ENCODE data around the gene IGSF21. TPM values are rescaled to one million over a fixed set of nuclear protein-coding genes. Genes with fewer than 3 reads are reported as not detected.

IGSF21 gene
- total RNA-seq, 4 donors from 2014 or later = 0.31 to 3.5 (median 1.7) TPM

- H3K36me3 ChIP-seq = no peaks in the 10 kb centered on the region
- no peaks in the 10 kb centered on the region for H3K9me3 ChIP-seq
- no peaks in the 10 kb centered on the region for H3K4me1 ChIP-seq
- peaks cover 65% of the 10 kb centered on the region for H3K27me3 ChIP-seq
- no peak overlapping the region for H3K27ac ChIP-seq
- WGBS, 2 donors (ENCODE audit: low coverage in 1 of 2) = 88 to 92% methylated on average over 3 of the region's 3 CpGs
- TF ChIP-seq EP300 (IDR thresholded peaks at IDR 0.05) = no peak
- no peak for TF ChIP-seq POLR2A (IDR thresholded peaks at IDR 0.05)
- TF ChIP-seq POLR2AphosphoS5 (IDR thresholded peaks at IDR 0.05) = no peak
- TF ChIP-seq CTCF (IDR thresholded peaks at IDR 0.05) = no peak
- ATAC-seq = no peak
- no peak overlapping the region for H3K4me3 ChIP-seq
Observed at GRCh38 chr1:18305182-18305795, 197.7 kb downstream of the IGSF21 start.

GRCh38 chr1:18307329-18307898 is 199.8 kb downstream of the IGSF21 start:
- peaks cover 61% of the 10 kb centered on the region for H3K27me3 ChIP-seq
- H3K4me3 ChIP-seq = no peak overlapping the region
- no peak overlapping the region for H3K27ac ChIP-seq
- no peak for ATAC-seq
- H3K9me3 ChIP-seq = no peaks in the 10 kb centered on the region
- TF ChIP-seq CTCF (IDR thresholded peaks at IDR 0.05) = no peak
- TF ChIP-seq POLR2A (IDR thresholded peaks at IDR 0.05) = no peak
- TF ChIP-seq EP300 (IDR thresholded peaks at IDR 0.05) = no peak
- no peak for TF ChIP-seq POLR2AphosphoS5 (IDR thresholded peaks at IDR 0.05)
- H3K4me1 ChIP-seq = no peaks in the 10 kb centered on the region
- H3K36me3 ChIP-seq = no peaks in the 10 kb centered on the region
- 51 to 63% methylated on average over 3 to 10 of the region's 13 CpGs for WGBS, 2 donors (ENCODE audit: low coverage in 1 of 2)

DNA sequence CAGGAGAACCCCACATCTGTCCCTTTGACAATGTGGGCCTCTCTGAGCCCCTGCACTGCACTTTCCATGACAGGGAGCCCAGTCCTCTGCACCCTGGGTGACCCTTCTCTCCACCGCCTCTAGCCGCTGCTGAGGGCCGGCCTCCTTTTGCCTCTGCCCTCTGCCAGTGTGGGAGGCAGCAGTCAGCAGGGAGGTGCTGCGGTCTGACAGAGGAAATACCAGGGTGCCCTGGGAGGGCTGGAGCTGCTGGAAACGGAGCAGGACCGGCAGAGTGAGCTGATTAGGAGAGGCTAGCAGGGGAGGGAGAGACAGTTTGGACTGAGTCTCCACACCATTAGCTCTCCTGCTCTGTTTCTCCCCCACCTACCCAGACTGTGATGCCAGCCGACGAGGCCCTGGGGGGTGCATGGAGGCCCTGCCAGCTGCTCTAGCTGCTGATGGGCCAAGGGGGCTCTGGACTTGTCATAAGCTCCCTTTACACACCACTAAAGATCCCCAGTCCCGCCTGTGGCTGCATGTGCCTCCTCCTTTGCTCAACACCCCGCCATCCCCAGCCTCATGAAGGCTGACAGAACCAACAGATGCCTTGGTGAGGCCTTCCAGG is 202.1 kb downstream of the IGSF21 start:
- H3K27me3 ChIP-seq = peaks cover 61% of the 10 kb centered on the region
- ATAC-seq = no peak
- no peaks in the 10 kb centered on the region for H3K4me1 ChIP-seq
- WGBS, 2 donors (ENCODE audit: low coverage in 1 of 2) = 28 to 60% methylated on average over 2 of the region's 10 CpGs
- H3K9me3 ChIP-seq = no peaks in the 10 kb centered on the region
- TF ChIP-seq POLR2AphosphoS5 (IDR thresholded peaks at IDR 0.05) = no peak
- no peak for TF ChIP-seq POLR2A (IDR thresholded peaks at IDR 0.05)
- TF ChIP-seq CTCF (IDR thresholded peaks at IDR 0.05) = no peak
- no peak for TF ChIP-seq EP300 (IDR thresholded peaks at IDR 0.05)
- H3K36me3 ChIP-seq = no peaks in the 10 kb centered on the region
- H3K27ac ChIP-seq = no peak overlapping the region
- no peak overlapping the region for H3K4me3 ChIP-seq

DNA sequence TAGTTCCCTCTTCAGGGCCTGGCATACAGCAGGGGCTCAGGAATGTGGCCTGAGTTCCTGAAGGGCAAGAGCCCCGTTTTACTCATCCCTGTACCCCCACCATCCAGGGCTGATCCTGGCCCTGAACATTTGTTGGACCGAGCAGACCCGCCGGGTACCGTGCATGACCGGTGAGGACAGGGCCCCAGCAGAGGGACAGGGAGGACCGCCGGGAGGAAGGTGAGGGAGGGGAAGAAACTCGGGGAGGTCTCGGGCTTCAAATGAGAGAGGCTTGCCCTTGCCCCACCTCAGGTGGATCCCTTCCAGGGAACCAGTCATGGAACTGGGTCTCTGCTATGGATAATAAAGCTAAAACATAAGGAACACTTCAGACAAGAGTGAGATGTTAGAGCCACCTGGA is 205.4 kb downstream of the IGSF21 start:
- ATAC-seq = no peak
- H3K4me1 ChIP-seq = no peaks in the 10 kb centered on the region
- WGBS, 2 donors (ENCODE audit: low coverage in 1 of 2) = 11% methylated on average over 1 of the region's 10 CpGs; no CpG with 5 or more reads in 1 of the 2 donors
- no peak for TF ChIP-seq POLR2AphosphoS5 (IDR thresholded peaks at IDR 0.05)
- TF ChIP-seq CTCF (IDR thresholded peaks at IDR 0.05) = no peak
- TF ChIP-seq POLR2A (IDR thresholded peaks at IDR 0.05) = no peak
- no peak for TF ChIP-seq EP300 (IDR thresholded peaks at IDR 0.05)
- no peaks in the 10 kb centered on the region for H3K36me3 ChIP-seq
- H3K27ac ChIP-seq = no peak overlapping the region
- peaks cover 55% of the 10 kb centered on the region for H3K27me3 ChIP-seq
- no peak overlapping the region for H3K4me3 ChIP-seq
- no peaks in the 10 kb centered on the region for H3K9me3 ChIP-seq

- Histone ChIP-seq H3K9me3 (no peaks in the 10 kb centered on the region), H3K4me1 (no peaks in the 10 kb centered on the region), H3K27me3 (peaks cover 53% of the 10 kb centered on the region), H3K4me3 (no peak overlapping the region), H3K27ac (no peak overlapping the region), H3K36me3 (no peaks in the 10 kb centered on the region)
- TF ChIP-seq EP300 (IDR thresholded peaks at IDR 0.05) = no peak
- TF ChIP-seq POLR2AphosphoS5 (IDR thresholded peaks at IDR 0.05) = no peak
- TF ChIP-seq CTCF (IDR thresholded peaks at IDR 0.05) = no peak
- no peak for TF ChIP-seq POLR2A (IDR thresholded peaks at IDR 0.05)
- 94 to 100% methylated on average over 1 to 2 of the region's 2 CpGs for WGBS, 2 donors (ENCODE audit: low coverage in 1 of 2)
- ATAC-seq = no peak
Observed at GRCh38 chr1:18313523-18313922, 205.9 kb downstream of the IGSF21 start.

Measured in gastroesophageal sphincter (tissue), 4 donors.